HG03354 (cell line): ENCODE data around the gene SCAND1.

Experiments
- ATAC-seq: cut with Tn5 transposase; IDR thresholded peaks from one replicate; pipeline ENCODE4 v1.9.1; 2021; ENCODE audit warnings: mild to moderate bottlenecking; ENCODE audit not compliant: unreplicated experiment, poor library complexity, severe bottlenecking

The SCAND1 gene

DNA sequence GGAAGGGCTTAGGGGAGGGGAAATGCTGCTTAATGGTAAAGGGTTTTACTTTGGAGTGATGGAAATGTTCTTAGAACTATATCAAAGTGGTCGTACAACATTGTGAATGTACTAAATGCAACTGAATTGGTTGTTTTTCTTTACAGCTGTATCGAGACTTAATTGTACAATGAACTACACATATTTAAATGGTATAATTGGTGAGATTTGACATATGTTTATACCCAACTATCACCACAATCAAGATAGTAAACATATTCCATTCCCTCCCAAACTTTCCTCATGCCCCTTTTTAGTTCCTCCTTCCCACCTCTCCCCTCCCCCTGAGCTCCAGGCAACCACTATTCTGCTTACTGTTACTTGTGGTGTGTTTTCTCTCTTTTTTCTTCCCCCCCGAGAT is 44.0 kb downstream of the SCAND1 start:
- ATAC-seq = no peak

DNA sequence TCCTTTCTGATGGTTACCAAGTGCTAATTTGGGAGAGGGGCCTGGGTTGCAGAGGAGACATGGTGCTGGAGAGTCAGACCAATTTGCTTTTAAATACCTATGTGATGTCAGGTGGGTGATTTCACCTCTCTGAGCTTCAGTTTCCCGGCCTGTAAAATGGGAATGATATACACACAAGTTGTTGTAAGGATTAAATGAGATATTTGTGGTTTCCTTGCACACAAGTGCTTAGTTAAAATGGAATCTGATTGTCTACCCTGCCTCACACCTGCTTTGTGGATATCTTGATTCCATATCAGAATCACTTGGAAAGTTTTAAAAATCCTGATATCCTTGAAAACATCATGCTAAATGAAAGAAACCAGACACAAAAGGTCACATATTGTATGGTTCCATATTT is 44.5 kb downstream of the SCAND1 start:
- ATAC-seq = no peak

DNA sequence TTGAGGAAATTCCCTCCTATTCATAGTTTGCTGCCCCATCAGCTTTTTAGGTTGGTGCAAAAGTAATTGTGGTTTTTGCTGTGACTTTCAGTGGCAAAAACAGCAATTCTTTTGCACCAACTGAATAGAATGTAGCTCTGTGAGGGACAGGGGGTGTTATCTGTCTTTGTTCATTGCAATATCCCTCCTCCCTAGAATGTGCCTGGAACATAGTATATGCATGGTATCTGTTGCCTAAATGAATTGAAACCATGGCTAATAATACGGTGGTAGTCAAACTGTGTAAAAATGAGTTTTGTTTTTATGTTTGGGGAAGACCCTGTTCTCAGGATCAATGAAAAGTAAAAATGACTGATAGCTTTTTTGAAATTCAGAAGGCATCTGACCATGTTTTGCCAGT is 45.1 kb downstream of the SCAND1 start:
- ATAC-seq = no peak

DNA sequence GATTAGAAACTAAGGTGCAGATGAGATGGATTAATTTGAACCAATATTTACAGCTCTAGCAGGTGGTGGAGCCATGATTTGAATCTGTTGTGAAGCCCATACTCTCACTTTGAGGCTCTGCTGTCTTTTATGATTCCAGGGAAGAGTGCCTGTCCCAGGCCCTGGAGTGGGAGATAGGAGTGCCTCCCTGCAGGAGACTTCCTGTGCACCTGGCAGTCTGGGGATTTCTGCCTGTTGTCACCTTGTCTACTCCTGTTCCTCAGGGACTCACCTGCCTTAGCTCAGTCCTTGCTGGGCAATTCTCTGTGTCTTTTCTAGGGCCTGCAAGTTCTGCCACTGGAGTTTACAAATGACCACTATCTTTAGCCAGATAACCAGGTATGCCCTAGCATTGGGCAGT is 46.3 kb downstream of the SCAND1 start:
- no peak for ATAC-seq

DNA sequence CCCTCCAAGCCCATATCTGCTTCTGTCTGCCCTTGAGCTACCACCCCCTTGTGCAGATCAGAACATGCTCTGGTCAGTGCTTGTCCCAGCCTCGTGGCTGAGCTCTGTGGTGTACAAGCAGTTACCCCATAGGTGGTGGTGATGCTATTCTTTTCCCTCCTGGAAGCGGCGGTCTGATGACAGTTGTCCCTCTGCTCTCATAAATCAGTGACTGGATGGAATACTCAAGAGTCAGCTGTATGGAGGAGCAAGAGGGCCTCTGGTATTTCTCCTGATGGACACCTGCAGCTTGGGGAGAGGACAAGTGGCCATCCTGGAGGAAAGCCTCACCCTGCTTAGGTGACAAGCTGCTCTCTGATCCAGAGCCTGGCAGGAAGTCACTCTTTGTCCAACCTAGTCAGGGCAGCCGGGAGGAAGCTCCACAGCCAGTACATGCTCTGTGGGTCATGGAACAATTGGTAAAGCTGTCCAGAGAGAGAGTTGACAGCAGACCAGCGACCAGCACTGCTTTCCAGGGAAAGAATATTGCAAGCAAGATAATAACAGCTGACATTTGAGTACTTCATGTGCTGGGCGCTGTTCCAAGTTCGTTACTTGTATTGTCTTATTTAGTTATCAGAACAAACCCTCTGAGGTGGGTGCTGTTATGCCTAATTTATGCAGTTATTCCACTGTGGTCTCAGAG is 47.1 kb downstream of the SCAND1 start:
- ATAC-seq = no peak

DNA sequence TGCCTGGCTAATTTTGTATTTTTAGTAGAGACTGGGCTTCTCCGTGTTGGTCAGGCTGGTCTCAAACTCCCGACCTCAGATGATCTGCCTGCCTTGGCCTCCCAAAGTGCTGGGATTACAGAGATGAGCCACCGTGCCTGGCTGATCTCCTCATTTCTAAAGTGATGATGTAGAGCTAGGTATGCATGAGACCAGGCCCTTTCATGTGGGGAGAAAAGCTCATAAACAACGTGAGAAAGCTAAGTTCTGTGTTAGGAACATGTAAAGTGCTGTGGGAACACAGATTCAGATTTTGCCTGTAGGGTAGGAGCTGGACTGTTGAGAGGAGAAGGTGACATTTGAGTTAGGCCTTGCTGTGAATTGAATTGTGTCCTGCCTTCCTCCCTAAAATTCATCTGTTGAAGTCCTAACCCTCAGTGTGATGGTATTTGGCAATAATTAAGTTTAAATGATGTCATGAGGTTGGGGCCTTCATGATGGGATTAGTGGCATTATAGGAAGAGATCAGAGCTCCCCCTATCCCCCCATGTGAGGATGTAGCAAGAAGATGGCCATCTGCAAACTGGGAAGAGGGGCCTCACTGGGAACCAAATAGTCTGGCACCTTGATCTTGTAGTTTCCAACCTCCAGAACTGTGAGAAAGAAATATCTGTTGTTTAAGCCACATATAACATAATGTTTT is 49.2 kb downstream of the SCAND1 start:
- no peak for ATAC-seq

DNA sequence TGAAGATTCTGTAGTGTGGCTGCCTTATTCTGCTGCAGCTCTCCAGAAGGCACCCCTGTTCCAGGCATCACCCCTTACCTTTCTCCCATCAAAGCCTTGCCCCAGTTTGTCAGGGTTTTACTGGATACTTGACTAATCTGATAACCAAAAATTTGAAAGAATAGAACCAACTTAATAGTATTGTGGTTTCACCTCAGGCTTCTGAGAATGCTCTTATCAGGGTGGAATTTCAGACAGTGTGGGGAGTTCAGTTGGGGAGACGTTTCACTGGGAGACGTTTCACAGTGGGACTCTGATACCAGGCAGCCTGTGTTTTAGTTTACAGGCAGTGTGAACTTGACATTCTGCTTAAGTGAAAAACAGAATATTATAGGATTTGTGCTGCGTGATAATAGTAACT is 50.5 kb downstream of the SCAND1 start:
- no peak for ATAC-seq
